HG03432 (cell line): ENCODE measurements around the gene LDLRAD3.

Experiments used
- ATAC-seq: cut with Tn5 transposase; IDR thresholded peaks from one replicate; pipeline ENCODE4 v1.9.1; 2021; ENCODE audit warnings: mild to moderate bottlenecking, moderate library complexity; ENCODE audit not compliant: unreplicated experiment

Gene LDLRAD3

DNA sequence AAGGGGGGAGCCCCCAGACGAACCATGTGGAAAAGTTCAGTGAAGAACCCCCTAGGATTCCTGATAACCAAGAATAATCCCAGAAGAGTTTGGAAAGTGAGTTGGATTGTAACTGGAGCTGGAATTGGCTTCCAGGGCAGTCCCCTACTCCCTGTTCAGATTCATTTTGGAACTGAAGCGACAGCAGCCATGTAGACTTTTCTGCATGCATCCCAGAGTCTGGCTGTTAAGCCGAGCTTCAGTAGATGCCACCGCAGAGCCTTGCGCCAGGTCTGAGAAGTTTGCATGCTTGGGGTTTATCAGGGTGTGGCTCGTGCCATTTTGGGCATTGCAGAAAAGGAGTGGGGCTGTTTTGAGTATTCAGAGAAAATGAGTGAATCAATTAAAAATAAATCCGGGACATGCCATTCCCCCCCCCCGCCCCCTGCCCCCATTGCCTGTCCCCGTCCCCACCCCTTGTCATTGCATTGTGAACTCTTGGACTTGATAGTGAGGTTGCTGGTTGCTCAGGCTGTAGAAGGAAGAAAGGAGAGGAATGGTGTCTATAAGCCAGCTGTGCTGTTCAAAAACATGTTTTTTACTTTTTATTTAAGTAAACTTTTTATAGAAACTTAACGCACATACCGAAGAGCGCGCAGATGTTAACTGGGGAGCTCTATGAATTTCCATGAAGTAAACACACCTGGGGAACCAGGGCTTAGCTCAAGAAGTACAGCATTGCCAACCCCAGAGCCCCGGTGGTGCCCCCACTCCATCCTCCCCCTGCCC lies 71.2 kb downstream of the LDLRAD3 start:
- no peak for ATAC-seq

DNA sequence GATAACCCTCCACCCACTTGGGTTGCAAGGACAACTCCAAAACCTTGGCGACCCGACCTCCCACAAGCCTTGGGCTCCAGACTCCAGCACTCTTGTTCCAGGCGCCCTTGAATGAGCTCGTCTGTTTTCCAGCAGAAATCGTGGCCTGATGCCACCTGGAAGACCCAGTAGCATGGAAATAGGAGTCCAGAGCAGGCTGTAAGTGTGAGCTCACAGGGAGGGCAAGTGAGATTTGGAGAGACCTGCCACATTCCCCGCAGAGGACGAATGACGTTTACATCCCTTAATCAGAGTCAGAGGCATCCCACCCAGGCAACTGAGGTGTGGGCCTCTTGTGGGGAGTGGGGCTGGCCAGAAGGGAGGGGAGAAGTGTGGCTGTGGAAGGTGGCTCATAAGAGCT lies 71.9 kb downstream of the LDLRAD3 start:
- no peak for ATAC-seq

DNA sequence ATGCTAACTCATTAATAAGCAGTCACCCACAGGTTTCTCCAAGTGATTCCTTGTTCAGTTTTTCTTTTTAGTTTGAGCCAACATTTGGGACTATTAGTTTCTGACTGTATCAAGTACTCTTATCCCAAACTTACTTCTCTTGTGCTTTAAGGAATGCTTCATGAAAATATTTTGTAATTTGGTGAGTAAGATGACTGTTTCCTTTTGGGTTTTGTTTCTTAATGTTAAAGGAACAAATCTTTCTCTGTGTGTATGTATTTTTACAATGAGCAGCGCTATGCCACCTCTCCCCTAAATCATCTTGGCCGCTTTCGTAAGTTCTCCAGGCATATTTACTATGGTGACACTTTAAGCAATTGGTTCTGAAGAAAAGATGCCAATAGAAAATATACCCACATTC lies 72.4 kb downstream of the LDLRAD3 start:
- no peak for ATAC-seq

DNA sequence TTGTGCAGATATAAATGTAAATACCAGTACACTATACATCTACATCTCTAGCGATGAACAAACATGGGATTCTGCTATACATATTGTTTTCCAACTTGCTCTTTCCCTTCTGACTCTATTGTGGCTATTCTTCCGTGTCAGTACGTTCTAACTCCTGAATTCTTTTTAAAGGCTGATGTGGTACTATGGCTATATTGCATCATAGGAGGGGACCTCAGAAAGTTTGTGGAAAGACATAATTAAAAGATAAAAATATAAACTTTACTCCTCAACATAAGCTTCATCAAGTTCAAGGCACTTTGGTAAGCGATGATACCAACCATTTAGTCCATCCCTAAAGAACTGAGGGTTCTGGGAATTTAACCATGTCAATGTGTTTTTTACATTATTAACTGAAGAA lies 72.8 kb downstream of the LDLRAD3 start:
- ATAC-seq = no peak

DNA sequence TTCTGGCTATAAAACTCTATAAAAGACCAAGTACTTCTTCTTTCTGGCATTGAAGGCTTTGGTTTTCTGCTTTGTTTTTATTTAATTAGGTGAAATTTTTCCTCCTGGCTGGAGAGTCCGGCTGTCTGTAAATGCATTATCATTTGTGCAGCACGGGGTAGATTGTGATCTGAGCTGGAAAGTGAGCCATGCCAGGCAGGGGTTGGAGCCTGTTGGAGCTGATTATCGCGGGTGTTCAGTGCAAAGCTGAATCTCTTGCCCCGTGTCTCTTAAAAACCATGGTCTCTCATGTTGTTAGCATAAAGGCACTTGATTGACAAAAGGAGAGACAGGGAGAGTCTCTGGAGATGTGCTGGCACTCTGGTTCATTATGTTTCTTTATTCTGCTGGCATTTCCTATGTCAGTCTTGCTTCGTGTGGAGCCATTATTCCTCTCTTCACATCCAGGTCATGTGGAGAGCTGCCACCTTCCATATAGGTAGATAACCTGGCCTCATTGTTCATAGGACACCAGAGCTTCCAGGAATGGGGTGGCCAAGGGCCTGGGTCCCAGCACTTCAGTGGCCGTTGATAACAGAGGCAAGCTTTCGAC lies 75.2 kb downstream of the LDLRAD3 start:
- no peak for ATAC-seq

DNA sequence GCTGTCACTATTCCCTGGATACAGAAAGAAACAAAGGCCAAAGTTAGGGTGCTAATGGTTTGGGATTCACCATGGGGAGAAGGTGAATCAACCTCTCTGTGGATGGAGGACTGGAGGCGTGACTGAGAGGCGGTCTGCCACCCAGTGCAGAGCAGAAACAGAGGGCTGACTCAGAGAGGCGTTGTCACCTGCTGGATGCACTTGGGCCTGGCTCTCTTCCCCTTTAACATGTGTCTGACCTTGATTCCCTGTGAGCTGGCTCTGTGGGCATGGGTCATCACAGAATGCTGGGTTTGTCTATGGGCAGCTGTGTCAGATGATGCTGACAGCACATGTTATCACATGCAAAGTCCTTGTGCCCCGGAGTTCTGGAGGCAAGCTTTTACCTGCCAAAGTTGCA lies 75.9 kb downstream of the LDLRAD3 start:
- no peak for ATAC-seq

DNA sequence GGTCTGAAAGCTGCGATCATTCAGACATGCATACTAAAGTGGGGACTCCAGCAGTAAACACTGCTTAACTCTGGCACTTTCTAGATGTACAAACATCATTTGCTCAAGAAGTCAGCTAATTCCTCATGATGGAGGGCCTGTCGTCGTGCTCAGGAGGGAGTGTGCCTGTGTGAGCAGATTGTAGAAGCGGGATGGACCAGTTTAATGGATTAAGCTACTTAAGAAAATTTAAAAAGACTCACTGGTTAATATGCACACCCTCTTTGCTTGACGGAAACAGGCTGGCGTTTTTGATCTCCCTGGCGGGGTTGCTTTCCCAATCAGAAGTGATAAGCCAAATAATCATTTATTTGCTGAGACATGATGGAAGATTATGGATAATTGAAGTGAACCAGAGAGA lies 79.0 kb downstream of the LDLRAD3 start:
- ATAC-seq = no peak

DNA sequence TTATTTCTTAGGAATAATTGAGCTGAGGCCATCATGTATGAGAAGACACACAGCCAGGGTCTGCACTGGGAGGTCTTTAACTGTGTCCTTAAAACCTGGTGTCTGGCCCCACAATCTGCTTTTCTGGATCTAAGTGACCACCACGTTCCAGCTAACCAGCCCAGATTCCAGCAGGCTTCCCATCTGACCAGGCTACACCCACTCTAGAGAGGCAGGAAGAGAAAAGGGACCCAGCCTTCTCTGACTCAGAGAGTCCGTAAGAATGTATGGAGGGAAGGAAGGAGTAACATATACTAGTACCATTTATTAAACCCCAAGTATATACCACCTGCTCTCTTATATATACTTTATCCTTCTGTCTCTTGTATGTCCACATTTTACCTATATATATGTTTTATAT lies 80.1 kb downstream of the LDLRAD3 start:
- no peak for ATAC-seq

DNA sequence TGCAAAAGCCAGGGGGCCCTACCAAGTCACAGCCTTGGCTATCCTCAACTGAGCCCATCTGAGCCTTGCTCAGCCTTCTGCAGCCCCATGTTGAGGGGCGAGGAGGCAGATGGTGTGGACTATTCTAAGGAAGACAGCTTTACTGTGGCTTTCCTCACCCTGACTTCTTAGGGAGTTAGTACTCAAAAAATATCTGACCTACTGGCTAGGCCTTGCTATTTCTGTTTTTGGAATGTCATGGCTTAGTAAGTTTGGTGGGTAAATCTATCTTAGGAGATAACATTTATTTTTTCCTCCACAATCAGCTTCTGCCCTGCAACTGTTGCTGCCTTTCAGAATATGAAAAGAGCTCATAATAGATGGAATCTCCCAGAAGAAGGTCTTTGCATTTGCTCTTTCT lies 80.9 kb downstream of the LDLRAD3 start:
- no peak for ATAC-seq

DNA sequence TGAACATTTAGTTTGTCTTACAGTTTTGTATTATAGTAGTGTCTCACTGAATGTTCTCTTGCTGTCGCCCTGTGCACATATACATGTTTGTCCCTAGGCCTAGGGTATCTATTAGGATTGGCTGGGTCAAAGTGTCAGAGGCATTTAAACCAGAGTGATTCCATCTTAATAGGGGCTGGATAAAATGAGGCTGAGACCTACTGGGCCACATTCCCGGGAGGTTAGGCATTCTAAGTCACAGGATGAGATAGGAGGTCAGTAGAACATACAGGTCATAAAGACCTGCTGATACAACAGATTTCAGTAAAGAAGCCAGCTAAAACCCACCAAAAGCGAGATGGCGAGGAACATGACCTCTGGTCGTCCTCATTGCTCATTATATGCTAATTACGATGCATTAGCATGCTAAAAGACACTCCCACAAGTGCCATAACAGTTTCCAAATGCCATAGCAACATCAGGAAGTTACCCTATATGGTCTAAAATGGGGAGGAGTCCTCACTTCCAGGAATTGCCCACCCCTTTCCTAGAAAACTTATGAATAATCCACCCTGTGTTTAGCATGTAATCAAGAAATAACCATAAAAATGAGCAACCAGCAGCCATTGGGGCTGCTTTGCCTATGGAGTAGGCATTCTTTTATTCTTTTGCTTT lies 82.6 kb downstream of the LDLRAD3 start:
- no peak for ATAC-seq

DNA sequence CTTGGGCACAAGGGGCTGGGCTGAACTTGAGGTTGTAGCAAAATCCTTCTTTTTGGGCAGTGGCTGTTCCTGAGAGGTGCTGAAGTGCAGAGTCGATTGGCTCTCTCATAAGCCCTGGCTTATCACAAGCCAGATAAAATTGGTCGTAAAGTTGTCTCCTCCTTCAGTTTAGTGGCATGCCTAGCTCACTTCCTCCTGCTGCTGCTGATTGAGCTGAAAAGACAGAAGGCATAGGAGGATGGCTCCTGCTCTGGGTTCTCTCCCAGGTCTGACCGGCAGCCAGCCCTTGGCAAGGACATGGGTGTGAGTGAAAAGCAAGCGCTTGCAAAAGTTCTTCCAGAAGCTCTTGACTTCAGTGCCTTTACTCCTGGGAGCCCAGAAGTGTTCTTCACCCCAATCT lies 83.9 kb downstream of the LDLRAD3 start:
- ATAC-seq = no peak

DNA sequence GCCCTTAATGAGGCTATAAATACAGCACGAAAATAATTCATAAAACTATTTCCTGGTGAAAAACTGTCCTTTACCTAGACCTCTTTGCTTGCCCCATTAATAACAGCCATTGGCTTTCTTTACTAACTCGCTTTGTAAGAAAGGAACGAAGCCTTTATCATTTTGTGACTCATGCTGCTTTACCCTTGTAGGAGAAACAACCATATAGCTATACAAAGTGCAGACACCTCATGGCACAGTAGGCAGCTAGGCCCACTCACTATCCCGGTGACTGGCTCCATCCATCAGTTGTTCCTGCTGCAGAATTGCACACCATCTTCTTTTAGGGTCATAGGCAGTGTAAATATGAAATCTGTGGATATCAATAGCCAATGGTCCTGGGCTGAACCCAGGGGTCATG lies 85.8 kb downstream of the LDLRAD3 start:
- ATAC-seq = no peak

DNA sequence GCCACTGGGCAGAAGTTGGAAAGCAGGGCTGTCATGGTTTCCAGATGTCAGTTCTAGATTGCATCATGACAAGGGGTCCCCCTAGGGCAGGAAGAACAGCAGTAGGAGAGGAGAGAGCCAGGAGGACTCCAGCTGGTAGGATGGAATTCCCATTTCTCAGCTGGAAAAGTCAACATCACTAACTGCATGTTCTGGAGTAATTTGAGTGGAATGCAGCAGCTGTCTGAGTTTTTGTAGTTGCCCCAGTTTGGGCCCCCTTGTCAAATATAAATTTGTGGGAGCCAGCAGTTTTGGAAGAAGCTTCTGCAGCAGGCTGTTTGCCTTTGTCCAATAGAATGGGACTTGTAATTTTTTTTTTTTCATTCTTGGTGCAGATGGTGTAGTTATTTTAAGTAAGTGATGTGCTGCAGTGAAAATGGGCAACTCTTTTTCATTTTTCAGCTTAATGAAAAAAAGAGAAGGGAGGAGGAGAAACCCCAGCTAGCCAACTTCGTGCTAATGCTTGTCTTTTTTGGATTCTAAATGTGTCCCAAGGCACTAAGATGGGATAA lies 86.9 kb downstream of the LDLRAD3 start:
- no peak for ATAC-seq

DNA sequence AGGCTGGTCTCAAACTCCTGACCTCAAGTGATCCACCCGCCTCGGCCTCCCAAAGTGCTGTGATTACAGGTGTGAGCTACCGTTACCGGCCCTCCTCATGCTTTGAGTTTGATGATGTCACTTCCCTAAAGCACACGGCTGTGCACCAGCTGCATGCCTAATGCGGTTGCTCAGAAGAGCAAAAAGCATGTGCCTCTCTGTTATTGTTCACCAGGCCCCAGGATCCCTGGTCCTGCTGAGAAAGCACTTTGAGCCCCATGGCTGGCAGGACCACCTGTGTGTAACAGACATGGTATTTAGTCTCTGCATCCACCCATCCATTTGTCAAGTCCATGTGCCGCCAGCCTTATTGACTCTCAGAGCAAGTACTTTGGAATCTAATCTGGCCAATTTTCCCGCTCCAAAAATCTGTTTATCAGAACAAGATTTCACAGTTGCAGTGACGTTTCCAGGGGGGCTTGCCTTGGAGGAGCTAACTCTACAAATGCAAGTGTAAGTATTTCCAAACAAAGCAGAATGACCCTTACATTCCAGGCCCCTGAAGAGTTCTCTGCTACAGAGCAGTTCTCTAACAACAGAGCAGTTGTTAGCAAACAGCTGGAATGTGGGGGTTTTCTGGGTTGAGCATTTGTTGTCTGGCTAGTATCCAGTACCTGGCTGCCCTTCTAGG lies 89.4 kb downstream of the LDLRAD3 start:
- ATAC-seq = no peak

DNA sequence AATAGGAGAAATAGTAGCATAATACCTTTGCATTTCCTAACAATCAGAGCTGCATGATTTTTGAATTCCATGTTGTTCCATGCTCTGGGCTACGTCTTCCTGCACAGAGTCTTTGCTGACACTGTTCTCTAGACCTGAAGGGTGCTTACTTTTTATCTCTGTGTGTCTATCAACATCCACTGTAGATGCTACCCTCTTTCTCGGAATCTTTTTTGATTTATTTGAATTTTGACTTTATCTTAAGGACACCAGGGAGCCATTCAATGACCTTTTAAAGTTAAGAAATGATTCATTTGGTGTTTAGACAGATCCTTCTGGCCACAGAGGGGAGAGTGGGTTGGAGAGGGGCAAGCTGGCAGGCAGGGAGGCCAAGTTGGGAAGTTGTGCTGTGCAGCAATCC lies 90.1 kb downstream of the LDLRAD3 start:
- ATAC-seq = no peak

DNA sequence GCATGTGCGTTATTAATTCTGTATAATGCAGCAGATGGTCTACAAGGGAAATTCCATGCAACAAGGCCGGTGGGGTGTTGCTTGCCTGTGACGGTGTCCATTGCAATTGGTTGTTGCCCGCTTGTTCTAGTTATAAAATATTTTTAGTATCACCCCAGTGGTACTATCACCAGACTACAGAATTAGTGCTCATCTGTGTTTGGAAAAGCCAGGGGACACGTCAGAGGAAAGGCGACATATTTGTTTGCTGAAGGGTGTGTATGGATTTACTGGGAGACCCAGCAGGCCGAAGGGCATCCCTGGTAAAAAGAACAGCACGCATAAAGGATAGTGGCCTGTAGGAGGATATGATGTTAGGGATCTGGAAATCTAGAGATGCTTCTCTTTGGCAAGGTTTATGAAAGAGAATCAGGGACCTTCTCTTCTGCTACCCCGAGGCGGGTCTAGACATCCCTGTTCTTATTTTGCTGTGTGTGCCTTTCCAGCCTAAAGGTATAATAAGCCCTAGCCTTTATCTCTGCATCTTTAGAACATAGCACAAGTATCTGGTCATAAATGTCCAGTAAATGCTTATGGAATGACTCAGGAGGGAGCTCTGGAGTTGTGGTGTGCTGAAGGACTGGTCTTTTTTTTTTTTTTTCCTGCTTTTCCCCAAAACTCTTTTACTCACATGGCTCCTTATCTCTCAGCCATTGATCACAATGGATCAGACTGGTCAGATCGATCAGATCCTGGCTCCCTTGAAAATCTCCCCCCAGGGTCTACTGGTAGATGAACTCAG lies 90.9 kb downstream of the LDLRAD3 start:
- ATAC-seq = no peak

DNA sequence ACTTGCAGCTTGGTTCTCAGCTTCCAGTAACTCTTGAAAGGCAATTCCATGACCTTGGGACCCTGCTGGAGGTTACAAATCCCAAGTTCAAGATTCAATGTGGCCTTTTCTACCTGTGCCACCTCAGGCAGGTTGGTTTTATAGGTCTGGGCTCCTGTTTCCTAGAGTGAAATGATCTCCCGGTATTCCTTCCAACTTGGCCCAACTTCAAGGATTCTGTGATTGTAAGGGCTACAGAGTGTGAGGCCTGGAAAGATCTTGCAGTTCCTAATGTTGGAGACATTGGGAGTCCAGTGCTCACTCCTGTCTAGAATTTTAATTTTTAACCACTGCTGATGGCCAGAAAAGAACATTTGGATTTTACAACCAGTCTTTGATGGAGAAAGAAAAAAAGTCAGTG lies 91.6 kb downstream of the LDLRAD3 start:
- no peak for ATAC-seq

DNA sequence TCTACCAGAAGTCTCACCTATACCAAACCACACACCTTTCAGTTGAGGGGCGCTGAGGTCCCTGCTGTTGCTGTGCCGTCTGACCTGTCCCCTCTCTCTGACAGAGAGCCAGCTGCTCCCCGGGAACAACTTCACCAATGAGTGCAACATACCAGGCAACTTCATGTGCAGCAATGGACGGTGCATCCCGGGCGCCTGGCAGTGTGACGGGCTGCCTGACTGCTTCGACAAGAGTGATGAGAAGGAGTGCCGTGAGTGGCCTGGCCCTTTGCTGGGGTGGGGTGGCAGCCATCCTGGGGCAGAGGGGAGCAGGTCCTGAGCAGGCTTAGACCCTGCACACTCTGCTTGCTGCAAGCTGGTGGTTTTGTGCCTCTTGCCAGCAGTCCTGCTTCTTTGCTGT lies 92.1 kb downstream of the LDLRAD3 start:
- no peak for ATAC-seq

DNA sequence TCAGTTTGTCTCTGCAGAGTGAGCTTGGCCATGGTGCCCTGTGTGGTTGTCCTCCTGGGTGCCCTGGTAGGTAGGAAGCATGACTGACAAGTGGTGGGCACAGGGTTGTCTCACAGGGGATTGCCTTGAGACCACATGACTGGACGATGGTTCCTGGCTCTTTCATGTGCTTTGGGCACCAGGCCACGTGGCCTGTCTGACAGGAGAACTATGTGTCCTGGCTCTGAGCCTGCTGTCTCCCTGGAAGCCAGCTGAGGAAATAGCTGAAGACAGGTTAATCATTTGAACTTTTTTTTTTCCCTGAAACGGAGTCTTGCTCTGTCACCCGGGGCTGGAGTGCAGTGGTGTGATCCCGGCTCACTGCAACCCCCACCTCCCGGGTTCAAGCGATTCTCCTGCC lies 93.2 kb downstream of the LDLRAD3 start:
- ATAC-seq = no peak

DNA sequence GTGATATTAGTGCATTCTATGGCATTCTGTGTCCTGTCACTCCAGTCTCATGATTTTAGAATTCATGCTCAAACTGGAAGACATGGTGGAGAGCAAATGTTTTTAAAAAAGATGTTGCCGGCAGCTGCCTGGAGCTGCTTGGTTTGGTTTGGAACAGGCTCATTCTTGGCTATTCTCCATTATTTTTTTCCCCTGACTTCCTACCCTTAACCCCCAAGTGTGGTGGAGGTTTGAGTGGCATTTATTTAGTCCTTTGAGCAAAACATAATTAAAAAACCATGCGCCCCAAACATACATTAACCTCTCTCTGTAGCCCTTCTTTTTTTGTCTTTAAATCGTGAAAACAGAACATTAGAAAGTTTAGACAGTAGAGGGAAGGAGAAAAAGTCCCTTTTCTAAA lies 94.7 kb downstream of the LDLRAD3 start:
- ATAC-seq = no peak

DNA sequence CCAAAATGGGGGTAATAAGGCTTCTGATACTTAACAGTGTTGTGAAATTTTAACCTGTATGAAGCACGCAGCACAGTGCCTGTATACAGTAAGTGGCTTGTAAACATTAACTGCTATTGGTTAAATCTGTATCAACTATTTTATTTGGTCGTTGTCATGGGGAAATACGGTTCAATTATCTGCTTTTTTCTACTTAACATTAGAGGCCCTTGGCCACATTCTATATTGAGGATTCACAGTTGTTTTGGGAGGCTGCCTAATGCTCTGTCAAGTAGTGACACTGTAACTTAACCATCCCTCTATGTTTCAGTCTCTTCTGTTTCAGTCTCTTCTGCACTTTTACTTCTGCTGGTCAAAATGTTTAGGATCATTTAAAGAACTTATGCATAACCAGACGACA lies 95.6 kb downstream of the LDLRAD3 start:
- no peak for ATAC-seq
